SK-N-SH (cell line): ENCODE data around the gene LMF1. TPM values are rescaled to one million over a fixed set of nuclear protein-coding genes. Genes with fewer than 3 reads are reported as not detected.

ENCODE experiments used
- CTCF ChIA-PET: fragments of 300-600, 350-600 bp; formaldehyde crosslinking; extraction: SDS; loops from one replicate; lab custom pipeline; 2021; lab: Yijun Ruan, JAX
- POLR2A ChIA-PET: fragments of 350-600 bp; sonication (Branson Sonifier 250); formaldehyde crosslinking; extraction: SDS; loops from one replicate; lab custom pipeline; 2020; ENCODE audit warnings: antibody characterized with exemption, inconsistent platforms; lab: Yijun Ruan, JAX
- DNase-seq: peaks from one replicate; pipeline ENCODE4 v3.0.0; 2012
- H2AFZ ChIP-seq: fragments of 200-600 bp; sonication (generic); 2 replicates; pipeline ENCODE4 v1.8.1; 2016; ENCODE audit warnings: antibody characterized with exemption, mild to moderate bottlenecking, low read depth
- H3F3A ChIP-seq: fragments of 200-600 bp; sonication (generic); replicated peaks from 2 replicates; pipeline ENCODE3; 2016; ENCODE audit warnings: antibody characterized with exemption, mild to moderate bottlenecking; ENCODE audit not compliant: insufficient read depth
- H3K27ac ChIP-seq, 2 experiments: fragments of 200-500 bp in 1 of 2; fragments of 200-600 bp in 1 of 2; sonication (Bioruptor generic) in 1 of 2; sonication (generic), shearing (Covaris generic) in 1 of 2; 2 replicates each; pipeline versions ENCODE4 v1.5.1 to v1.6.1; 2014 to 2016; ENCODE audit warnings: low read depth in 2 of 2, inconsistent platforms in 1 of 2, low read length in 1 of 2, mild to moderate bottlenecking in 1 of 2, mixed read lengths in 1 of 2
- H3K27me3 ChIP-seq: fragments of 200-600 bp; sonication (generic), shearing (Covaris generic); 2 replicates; pipeline ENCODE4 v1.6.1; 2016; ENCODE audit warnings: mixed run types; ENCODE audit not compliant: insufficient read depth
- H3K36me3 ChIP-seq, 2 experiments: fragments of 200-500 bp in 1 of 2; fragments of 200-600 bp in 1 of 2; sonication (Bioruptor generic) in 1 of 2; sonication (generic) in 1 of 2; replicated peaks in 1 of 2; 2 replicates each; pipeline versions ENCODE3 to v1.5.1; 2014 to 2016; ENCODE audit warnings: low read length in 1 of 2, mild to moderate bottlenecking in 1 of 2; ENCODE audit not compliant: insufficient read depth in 2 of 2, control insufficient read depth in 1 of 2
- H3K4me1 ChIP-seq, 2 experiments: fragments of 200-500 bp in 1 of 2; fragments of 200-600 bp in 1 of 2; sonication (Bioruptor generic) in 1 of 2; sonication (generic), shearing (Covaris generic) in 1 of 2; 2 replicates each; pipeline versions ENCODE4 v1.5.1 to v1.6.1; 2014 to 2016; ENCODE audit warnings: low read depth in 1 of 2, low read length in 1 of 2, mixed run types in 1 of 2; ENCODE audit not compliant: insufficient read depth in 2 of 2, control insufficient read depth in 1 of 2
- H3K4me2 ChIP-seq: fragments of 200-600 bp; sonication (generic), shearing (Covaris generic); 2 replicates; pipeline ENCODE4 v1.6.1; 2017; ENCODE audit warnings: mixed run types
- H3K4me3 ChIP-seq, 2 experiments: fragments of 200-500 bp in 1 of 2; fragments of 200-600 bp in 1 of 2; sonication (Bioruptor generic) in 1 of 2; sonication (generic), shearing (Covaris generic) in 1 of 2; 2 replicates each; pipeline versions ENCODE4 v1.5.1 to v1.8.1; 2014 to 2016; ENCODE audit warnings: low read depth in 2 of 2, inconsistent platforms in 1 of 2, low read length in 1 of 2, mild to moderate bottlenecking in 1 of 2, mixed read lengths in 1 of 2, moderate library complexity in 1 of 2
- H3K79me2 ChIP-seq: fragments of 200-600 bp; sonication (generic); 2 replicates; pipeline ENCODE4 v1.8.1; 2017; ENCODE audit warnings: mild to moderate bottlenecking; ENCODE audit not compliant: insufficient read depth
- H3K9ac ChIP-seq: fragments of 200-600 bp; sonication (generic); 2 replicates; pipeline ENCODE4 v1.6.1; 2017; ENCODE audit warnings: mixed run types
- H3K9me2 ChIP-seq: fragments of 200-600 bp; sonication (generic); 2 replicates; pipeline ENCODE4 v1.6.1; 2017; ENCODE audit warnings: mixed run types
- H3K9me3 ChIP-seq: fragments of 200-600 bp; sonication (generic); 2 replicates; pipeline ENCODE4 v1.6.1; 2017; ENCODE audit warnings: mixed run types, mild to moderate bottlenecking, moderate library complexity
- H4K20me1 ChIP-seq: fragments of 200-600 bp; sonication (generic); 2 replicates; pipeline ENCODE4 v1.6.1; 2017; ENCODE audit warnings: mild to moderate bottlenecking, mixed run types; ENCODE audit not compliant: insufficient read depth
- EP300 ChIP-seq, 2 experiments: IDR thresholded peaks; 2 replicates each; pipeline versions ENCODE4 v1.4.0 to v1.6.1; 2012; ENCODE audit warnings: borderline replicate concordance in 1 of 2, low read depth in 1 of 2, low read length in 1 of 2
- EZH2phosphoT487 ChIP-seq: fragments of 200-600 bp; sonication (generic); IDR thresholded peaks from 2 replicates; pipeline ENCODE4 v1.6.1; 2017; ENCODE audit warnings: low read depth, mixed run types, mild to moderate bottlenecking, antibody characterized with exemption, moderate library complexity, borderline replicate concordance
- FOXJ3 ChIP-seq: sonication (generic); formaldehyde crosslinking; IDR thresholded peaks from 2 replicates; pipeline ENCODE4 v1.5.1; 2020; ENCODE audit warnings: mild to moderate bottlenecking, missing genetic modification reagents
- FOXM1 ChIP-seq: IDR thresholded peaks from 2 replicates; pipeline ENCODE4 v1.4.0; 2012; ENCODE audit warnings: low read depth, mild to moderate bottlenecking
- GABPA ChIP-seq: IDR thresholded peaks from 2 replicates; pipeline ENCODE4 v1.4.0; 2012; ENCODE audit warnings: low read depth, mild to moderate bottlenecking
- GATA2 ChIP-seq: sonication (generic); formaldehyde crosslinking; IDR thresholded peaks from 2 replicates; pipeline ENCODE4 v1.5.0; 2020; ENCODE audit warnings: mild to moderate bottlenecking, missing genetic modification reagents
- IRF3 ChIP-seq: fragments of 150-350 bp; IDR thresholded peaks from 2 replicates; pipeline ENCODE4 v1.6.1; 2016; ENCODE audit warnings: mild to moderate bottlenecking, low read depth, low read length
- JUND ChIP-seq: IDR thresholded peaks from 2 replicates; pipeline ENCODE4 v1.4.0; 2012
- MAX ChIP-seq: IDR thresholded peaks from 2 replicates; pipeline ENCODE4 v1.4.0; 2012; ENCODE audit warnings: low read depth
- MEF2A ChIP-seq: IDR thresholded peaks from 2 replicates; pipeline ENCODE4 v1.4.0; 2012; ENCODE audit warnings: low read depth, borderline replicate concordance
- NFIC ChIP-seq: IDR thresholded peaks from 2 replicates; pipeline ENCODE4 v1.4.0; 2012; ENCODE audit warnings: borderline replicate concordance
- NRF1 ChIP-seq: IDR thresholded peaks from 2 replicates; pipeline ENCODE4 v1.6.1; 2012; ENCODE audit warnings: low read depth, mild to moderate bottlenecking, low read length
- POLR2AphosphoS5 ChIP-seq: IDR thresholded peaks from 2 replicates; pipeline ENCODE4 v1.6.1; 2012; ENCODE audit warnings: low read depth, low read length
- RAD21 ChIP-seq: IDR thresholded peaks from 2 replicates; pipeline ENCODE4 v1.6.1; 2012; ENCODE audit warnings: mild to moderate bottlenecking, low read length
- RCOR1 ChIP-seq: fragments of 150-350 bp; IDR thresholded peaks from 2 replicates; pipeline ENCODE4 v1.6.1; 2017; ENCODE audit warnings: antibody characterized with exemption, low read length
- RXRA ChIP-seq: IDR thresholded peaks from 2 replicates; pipeline ENCODE4 v1.4.0; 2012; ENCODE audit warnings: low read depth, mild to moderate bottlenecking, borderline replicate concordance
- SIN3A ChIP-seq: IDR thresholded peaks from 2 replicates; pipeline ENCODE4 v1.6.1; 2012; ENCODE audit warnings: low read depth, mild to moderate bottlenecking, low read length, moderate library complexity, borderline replicate concordance
- SMC3 ChIP-seq: IDR thresholded peaks from 2 replicates; pipeline ENCODE4 v1.6.1; 2012; ENCODE audit warnings: low read depth, low read length, improper control_type of control experiment
- TCF12 ChIP-seq: IDR thresholded peaks from 2 replicates; pipeline ENCODE4 v1.4.0; 2012
- USF1 ChIP-seq: IDR thresholded peaks from 2 replicates; pipeline ENCODE4 v1.4.0; 2012; ENCODE audit warnings: low read depth, borderline replicate concordance
- USF2 ChIP-seq: fragments of 150-350 bp; IDR thresholded peaks from 2 replicates; pipeline ENCODE4 v1.6.1; 2017; ENCODE audit warnings: antibody characterized with exemption, low read length, low read depth, borderline replicate concordance
- ZBTB33 ChIP-seq: IDR thresholded peaks from 2 replicates; pipeline ENCODE4 v1.4.0; 2012; ENCODE audit warnings: low read depth, borderline replicate concordance
- WGBS: methylation state at CpG from one replicate; pipeline ENCODE4 v1.1.6; 2017; ENCODE audit warnings: low lambda C conversion rate; 5-methylcytosine and 5-hydroxymethylcytosine counted together
- polyA plus RNA-seq, 3 experiments: library from polyadenylated mRNA; depleted of rRNA; stranded (reverse); fragments of >200 nt; gene quantifications; 2 replicates each; pipeline ENCODE4 v1.2.3, GENCODE V29; 2012

LMF1 gene
- polyA plus RNA-seq, 1 of the 3 experiments (the other 2 are of a cell fraction), result 5.7 TPM

GRCh38 chr16:964356-965035 lies 6.3 kb downstream of the LMF1 start:
- peaks cover 2% of the 10 kb centered on the region; the same call in 1 of the 2 replicates for H3K79me2 ChIP-seq
- no peak overlapping the region for H3K4me2 ChIP-seq
- H3K27me3 ChIP-seq, result no peaks in the 10 kb centered on the region
- TF ChIP-seq POLR2AphosphoS5, result no peak
- no peak for TF ChIP-seq JUND
- no peak for TF ChIP-seq FOXM1
- no peak for TF ChIP-seq FOXJ3 (CRISPR knock-in tag)
- TF ChIP-seq MEF2A, result no peak
- no peak for TF ChIP-seq RXRA
- TF ChIP-seq TCF12, result no peak
- no peak for TF ChIP-seq IRF3
- no peak for TF ChIP-seq EP300 (IDR thresholded peaks at IDR 0.05; ENCODE audit: borderline replicate concordance in 1 of 2, low read depth in 1 of 2, low read length in 1 of 2)
- TF ChIP-seq NRF1, result no peak
- TF ChIP-seq RCOR1, result no peak
- TF ChIP-seq USF1, result no peak
- TF ChIP-seq ZBTB33, result no peak
- DNase-seq, result no peak
- no peaks in the 10 kb centered on the region for H3K9me2 ChIP-seq
- H3K4me1 ChIP-seq, result peaks cover 1 to 3% of the 10 kb centered on the region in 2 experiments; a peak in 2 of 4 replicates
- H3K9ac ChIP-seq, result no peak overlapping the region
- WGBS, result 91% methylated on average over 27 of the region's 27 CpGs
- H4K20me1 ChIP-seq, result no peaks in the 10 kb centered on the region
- H3K36me3 ChIP-seq, result peaks cover 5 to 11% of the 10 kb centered on the region in 2 experiments
- CTCF ChIA-PET, result interaction anchor here (2.1 kb wide), 1 partner anchor 92 kb away, joined by 7 read pairs; no protein-coding TSS in a partner anchor
- H3F3A ChIP-seq, result no peaks in the 10 kb centered on the region
- H3K27ac ChIP-seq, result no peak overlapping the region
- no peak overlapping the region for H2AFZ ChIP-seq
- no peaks in the 10 kb centered on the region for H3K9me3 ChIP-seq
- H3K4me3 ChIP-seq, result no peak overlapping the region
- POLR2A ChIA-PET, result no interaction called here

GRCh38 chr16:963913-964312 lies 6.9 kb downstream of the LMF1 start:
- H3K27ac ChIP-seq, result no peak overlapping the region
- H3K4me3 ChIP-seq, result no peak overlapping the region
- POLR2A ChIA-PET, result no interaction called here
- H3K9me2 ChIP-seq, result no peaks in the 10 kb centered on the region
- H3K9me3 ChIP-seq, result no peaks in the 10 kb centered on the region
- H3K36me3 ChIP-seq, result peaks cover 5 to 11% of the 10 kb centered on the region in 2 experiments
- no peaks in the 10 kb centered on the region for H4K20me1 ChIP-seq
- H3K9ac ChIP-seq, result no peak overlapping the region
- H3K4me1 ChIP-seq, result no peaks in the 10 kb centered on the region
- DNase-seq, result no peak
- H3K27me3 ChIP-seq, result no peaks in the 10 kb centered on the region
- H3F3A ChIP-seq, result no peaks in the 10 kb centered on the region
- no peak overlapping the region for H2AFZ ChIP-seq
- H3K4me2 ChIP-seq, result no peak overlapping the region
- no peaks in the 10 kb centered on the region for H3K79me2 ChIP-seq
- CTCF ChIA-PET, result interaction anchor here (2.1 kb wide), 1 partner anchor 92 kb away, joined by 7 read pairs; no protein-coding TSS in a partner anchor
- 97% methylated on average over 16 of the region's 17 CpGs for WGBS
- no peak for TF ChIP-seq GABPA
- no peak for TF ChIP-seq POLR2AphosphoS5
- TF ChIP-seq GATA2 (CRISPR knock-in tag), result no peak
- TF ChIP-seq RAD21, result no peak
- TF ChIP-seq NFIC, result no peak
- no peak for TF ChIP-seq RCOR1
- no peak for TF ChIP-seq EZH2phosphoT487
- no peak for TF ChIP-seq SMC3
- no peak for TF ChIP-seq MAX
- no peak for TF ChIP-seq SIN3A
- no peak for TF ChIP-seq MEF2A
- TF ChIP-seq USF2, result no peak
- no peak for TF ChIP-seq NRF1
